ENCODE data around the gene FNIP2. TPM values are rescaled to one million over a fixed set of nuclear protein-coding genes. Genes with fewer than 3 reads are reported as not detected.
A peak's percentile ranks its signal among the peaks of the same experiment; 100 is the strongest.

FNIP2 gene
- total and polyA plus RNA-seq, 10 of the 15 experiments (the other 5 are each of a cell fraction or from before 2014, with no cell fraction given): 0.03 to 0.38 (median 0.15) TPM

DNA sequence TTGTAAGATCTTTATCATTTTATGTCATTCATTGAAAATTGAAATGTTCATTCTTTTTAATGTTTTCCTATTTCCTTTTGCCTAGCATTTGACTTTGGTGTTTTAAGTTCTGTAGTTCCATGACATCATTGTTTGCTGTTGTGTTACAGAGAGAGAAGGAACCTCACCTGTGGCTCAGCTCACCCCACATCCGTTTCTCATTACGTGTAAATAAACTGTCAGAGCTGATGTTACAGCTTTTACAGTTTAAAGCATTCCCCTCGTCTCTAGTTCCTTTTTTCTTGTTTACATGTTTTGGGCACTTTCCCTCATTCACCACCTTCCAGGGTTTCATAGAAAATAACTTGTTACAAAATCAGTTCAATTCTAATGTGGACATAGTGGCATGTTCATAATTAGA is 137.2 kb downstream of the FNIP2 start (continued):
- TF ChIP-seq, protein P1, sequence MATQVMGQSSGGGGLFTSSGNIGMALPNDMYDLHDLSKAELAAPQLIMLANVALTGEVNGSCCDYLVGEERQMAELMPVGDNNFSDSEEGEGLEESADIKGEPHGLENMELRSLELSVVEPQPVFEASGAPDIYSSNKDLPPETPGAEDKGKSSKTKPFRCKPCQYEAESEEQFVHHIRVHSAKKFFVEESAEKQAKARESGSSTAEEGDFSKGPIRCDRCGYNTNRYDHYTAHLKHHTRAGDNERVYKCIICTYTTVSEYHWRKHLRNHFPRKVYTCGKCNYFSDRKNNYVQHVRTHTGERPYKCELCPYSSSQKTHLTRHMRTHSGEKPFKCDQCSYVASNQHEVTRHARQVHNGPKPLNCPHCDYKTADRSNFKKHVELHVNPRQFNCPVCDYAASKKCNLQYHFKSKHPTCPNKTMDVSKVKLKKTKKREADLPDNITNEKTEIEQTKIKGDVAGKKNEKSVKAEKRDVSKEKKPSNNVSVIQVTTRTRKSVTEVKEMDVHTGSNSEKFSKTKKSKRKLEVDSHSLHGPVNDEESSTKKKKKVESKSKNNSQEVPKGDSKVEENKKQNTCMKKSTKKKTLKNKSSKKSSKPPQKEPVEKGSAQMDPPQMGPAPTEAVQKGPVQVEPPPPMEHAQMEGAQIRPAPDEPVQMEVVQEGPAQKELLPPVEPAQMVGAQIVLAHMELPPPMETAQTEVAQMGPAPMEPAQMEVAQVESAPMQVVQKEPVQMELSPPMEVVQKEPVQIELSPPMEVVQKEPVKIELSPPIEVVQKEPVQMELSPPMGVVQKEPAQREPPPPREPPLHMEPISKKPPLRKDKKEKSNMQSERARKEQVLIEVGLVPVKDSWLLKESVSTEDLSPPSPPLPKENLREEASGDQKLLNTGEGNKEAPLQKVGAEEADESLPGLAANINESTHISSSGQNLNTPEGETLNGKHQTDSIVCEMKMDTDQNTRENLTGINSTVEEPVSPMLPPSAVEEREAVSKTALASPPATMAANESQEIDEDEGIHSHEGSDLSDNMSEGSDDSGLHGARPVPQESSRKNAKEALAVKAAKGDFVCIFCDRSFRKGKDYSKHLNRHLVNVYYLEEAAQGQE (IDR thresholded peaks at IDR 0.05; ENCODE audit: low read depth, low read length): no peak
- TF ChIP-seq, protein P2, sequence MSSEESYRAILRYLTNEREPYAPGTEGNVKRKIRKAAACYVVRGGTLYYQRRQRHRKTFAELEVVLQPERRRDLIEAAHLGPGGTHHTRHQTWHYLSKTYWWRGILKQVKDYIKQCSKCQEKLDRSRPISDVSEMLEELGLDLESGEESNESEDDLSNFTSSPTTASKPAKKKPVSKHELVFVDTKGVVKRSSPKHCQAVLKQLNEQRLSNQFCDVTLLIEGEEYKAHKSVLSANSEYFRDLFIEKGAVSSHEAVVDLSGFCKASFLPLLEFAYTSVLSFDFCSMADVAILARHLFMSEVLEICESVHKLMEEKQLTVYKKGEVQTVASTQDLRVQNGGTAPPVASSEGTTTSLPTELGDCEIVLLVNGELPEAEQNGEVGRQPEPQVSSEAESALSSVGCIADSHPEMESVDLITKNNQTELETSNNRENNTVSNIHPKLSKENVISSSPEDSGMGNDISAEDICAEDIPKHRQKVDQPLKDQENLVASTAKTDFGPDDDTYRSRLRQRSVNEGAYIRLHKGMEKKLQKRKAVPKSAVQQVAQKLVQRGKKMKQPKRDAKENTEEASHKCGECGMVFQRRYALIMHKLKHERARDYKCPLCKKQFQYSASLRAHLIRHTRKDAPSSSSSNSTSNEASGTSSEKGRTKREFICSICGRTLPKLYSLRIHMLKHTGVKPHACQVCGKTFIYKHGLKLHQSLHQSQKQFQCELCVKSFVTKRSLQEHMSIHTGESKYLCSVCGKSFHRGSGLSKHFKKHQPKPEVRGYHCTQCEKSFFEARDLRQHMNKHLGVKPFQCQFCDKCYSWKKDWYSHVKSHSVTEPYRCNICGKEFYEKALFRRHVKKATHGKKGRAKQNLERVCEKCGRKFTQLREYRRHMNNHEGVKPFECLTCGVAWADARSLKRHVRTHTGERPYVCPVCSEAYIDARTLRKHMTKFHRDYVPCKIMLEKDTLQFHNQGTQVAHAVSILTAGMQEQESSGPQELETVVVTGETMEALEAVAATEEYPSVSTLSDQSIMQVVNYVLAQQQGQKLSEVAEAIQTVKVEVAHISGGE (CRISPR knock-in tag; IDR thresholded peaks at IDR 0.05): no peak
- TF ChIP-seq TAF1 (IDR thresholded peaks at IDR 0.05; ENCODE audit: borderline replicate concordance, low read depth, low read length): no peak
- no peak for TF ChIP-seq NFYA (IDR thresholded peaks at IDR 0.05; ENCODE audit: borderline replicate concordance, low read depth, low read length)
- peak; percentile 37 to 59; a peak in 2 of 4 replicates for TF ChIP-seq EP300 (IDR thresholded peaks at IDR 0.05; ENCODE audit: borderline replicate concordance in 1 of 2, control insufficient read depth in 1 of 2, low read depth in 2 of 2, low read length in 2 of 2)
- TF ChIP-seq WRNIP1 (IDR thresholded peaks at IDR 0.05; ENCODE audit: borderline replicate concordance, low read depth, low read length): no peak
- TF ChIP-seq ESRRA (IDR thresholded peaks at IDR 0.05; ENCODE audit: low read length): no peak
- TF ChIP-seq SUPT20H (IDR thresholded peaks at IDR 0.05; ENCODE audit: borderline replicate concordance, control insufficient read depth, low read depth, low read length): no peak
- TF ChIP-seq SREBF1 (IDR thresholded peaks at IDR 0.05; ENCODE audit: low read length): no peak
- no peak for TF ChIP-seq IRF4 (IDR thresholded peaks at IDR 0.05; ENCODE audit: low read depth, low read length)
- TF ChIP-seq MXI1 (IDR thresholded peaks at IDR 0.05; ENCODE audit: low read depth, low read length): no peak
- no peak for TF ChIP-seq HCFC1 (IDR thresholded peaks at IDR 0.05; ENCODE audit: low read length)
- TF ChIP-seq RFX5 (IDR thresholded peaks at IDR 0.05; ENCODE audit: low read depth, low read length): no peak
- no peak for TF ChIP-seq FOXM1 (IDR thresholded peaks at IDR 0.05; ENCODE audit: low read depth, low read length)
- no peak for TF ChIP-seq BACH1 (IDR thresholded peaks at IDR 0.05; ENCODE audit: borderline replicate concordance)
- TF ChIP-seq POLR2AphosphoS2 (IDR thresholded peaks at IDR 0.05; ENCODE audit: low read depth, low read length): no peak
- no peak for TF ChIP-seq POU2F2 (IDR thresholded peaks at IDR 0.05; ENCODE audit: borderline replicate concordance, low read depth, low read length)
- TF ChIP-seq, protein P3, sequence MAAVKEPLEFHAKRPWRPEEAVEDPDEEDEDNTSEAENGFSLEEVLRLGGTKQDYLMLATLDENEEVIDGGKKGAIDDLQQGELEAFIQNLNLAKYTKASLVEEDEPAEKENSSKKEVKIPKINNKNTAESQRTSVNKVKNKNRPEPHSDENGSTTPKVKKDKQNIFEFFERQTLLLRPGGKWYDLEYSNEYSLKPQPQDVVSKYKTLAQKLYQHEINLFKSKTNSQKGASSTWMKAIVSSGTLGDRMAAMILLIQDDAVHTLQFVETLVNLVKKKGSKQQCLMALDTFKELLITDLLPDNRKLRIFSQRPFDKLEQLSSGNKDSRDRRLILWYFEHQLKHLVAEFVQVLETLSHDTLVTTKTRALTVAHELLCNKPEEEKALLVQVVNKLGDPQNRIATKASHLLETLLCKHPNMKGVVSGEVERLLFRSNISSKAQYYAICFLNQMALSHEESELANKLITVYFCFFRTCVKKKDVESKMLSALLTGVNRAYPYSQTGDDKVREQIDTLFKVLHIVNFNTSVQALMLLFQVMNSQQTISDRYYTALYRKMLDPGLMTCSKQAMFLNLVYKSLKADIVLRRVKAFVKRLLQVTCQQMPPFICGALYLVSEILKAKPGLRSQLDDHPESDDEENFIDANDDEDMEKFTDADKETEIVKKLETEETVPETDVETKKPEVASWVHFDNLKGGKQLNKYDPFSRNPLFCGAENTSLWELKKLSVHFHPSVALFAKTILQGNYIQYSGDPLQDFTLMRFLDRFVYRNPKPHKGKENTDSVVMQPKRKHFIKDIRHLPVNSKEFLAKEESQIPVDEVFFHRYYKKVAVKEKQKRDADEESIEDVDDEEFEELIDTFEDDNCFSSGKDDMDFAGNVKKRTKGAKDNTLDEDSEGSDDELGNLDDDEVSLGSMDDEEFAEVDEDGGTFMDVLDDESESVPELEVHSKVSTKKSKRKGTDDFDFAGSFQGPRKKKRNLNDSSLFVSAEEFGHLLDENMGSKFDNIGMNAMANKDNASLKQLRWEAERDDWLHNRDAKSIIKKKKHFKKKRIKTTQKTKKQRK (IDR thresholded peaks at IDR 0.05; ENCODE audit: low read depth, low read length): no peak
- TF ChIP-seq, protein P4, sequence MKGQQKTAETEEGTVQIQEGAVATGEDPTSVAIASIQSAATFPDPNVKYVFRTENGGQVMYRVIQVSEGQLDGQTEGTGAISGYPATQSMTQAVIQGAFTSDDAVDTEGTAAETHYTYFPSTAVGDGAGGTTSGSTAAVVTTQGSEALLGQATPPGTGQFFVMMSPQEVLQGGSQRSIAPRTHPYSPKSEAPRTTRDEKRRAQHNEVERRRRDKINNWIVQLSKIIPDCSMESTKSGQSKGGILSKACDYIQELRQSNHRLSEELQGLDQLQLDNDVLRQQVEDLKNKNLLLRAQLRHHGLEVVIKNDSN (IDR thresholded peaks at IDR 0.05; ENCODE audit: borderline replicate concordance, extremely low read length, insufficient read depth, low read depth, low read length): no peak

Measured in GM12878 (cell line).